ENCODE measurements around the gene CREB5.

DNA sequence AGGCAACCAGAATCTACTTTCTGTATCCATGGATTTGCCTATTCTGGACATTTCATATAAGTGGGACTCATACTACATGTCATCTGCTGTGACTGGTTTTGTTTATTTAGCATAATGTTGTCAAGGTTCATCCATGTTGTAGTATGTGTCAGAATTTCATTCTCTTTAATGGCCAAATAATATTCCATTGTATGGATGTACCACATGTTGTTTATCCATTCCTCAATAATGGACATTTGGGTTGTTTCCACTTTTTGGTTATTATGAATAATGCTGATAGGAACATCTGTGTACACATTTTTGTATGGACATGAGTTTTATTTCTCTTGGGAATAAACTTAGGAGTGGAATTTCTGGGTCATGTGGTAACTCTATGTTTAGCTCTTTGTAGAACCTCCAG lies 133.7 kb downstream of the CREB5 start:
- TF ChIP-seq, protein P1, sequence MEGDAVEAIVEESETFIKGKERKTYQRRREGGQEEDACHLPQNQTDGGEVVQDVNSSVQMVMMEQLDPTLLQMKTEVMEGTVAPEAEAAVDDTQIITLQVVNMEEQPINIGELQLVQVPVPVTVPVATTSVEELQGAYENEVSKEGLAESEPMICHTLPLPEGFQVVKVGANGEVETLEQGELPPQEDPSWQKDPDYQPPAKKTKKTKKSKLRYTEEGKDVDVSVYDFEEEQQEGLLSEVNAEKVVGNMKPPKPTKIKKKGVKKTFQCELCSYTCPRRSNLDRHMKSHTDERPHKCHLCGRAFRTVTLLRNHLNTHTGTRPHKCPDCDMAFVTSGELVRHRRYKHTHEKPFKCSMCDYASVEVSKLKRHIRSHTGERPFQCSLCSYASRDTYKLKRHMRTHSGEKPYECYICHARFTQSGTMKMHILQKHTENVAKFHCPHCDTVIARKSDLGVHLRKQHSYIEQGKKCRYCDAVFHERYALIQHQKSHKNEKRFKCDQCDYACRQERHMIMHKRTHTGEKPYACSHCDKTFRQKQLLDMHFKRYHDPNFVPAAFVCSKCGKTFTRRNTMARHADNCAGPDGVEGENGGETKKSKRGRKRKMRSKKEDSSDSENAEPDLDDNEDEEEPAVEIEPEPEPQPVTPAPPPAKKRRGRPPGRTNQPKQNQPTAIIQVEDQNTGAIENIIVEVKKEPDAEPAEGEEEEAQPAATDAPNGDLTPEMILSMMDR (IDR thresholded peaks at IDR 0.05; ENCODE audit: extremely low read depth in 1 of 2, insufficient read depth in 1 of 2, low read depth in 1 of 2, low read length in 2 of 2) = no peak
- TF ChIP-seq POLR2A (IDR thresholded peaks at IDR 0.05; ENCODE audit: low read depth, low read length) = no peak
- no peak for TF ChIP-seq GATA2 (IDR thresholded peaks at IDR 0.05; ENCODE audit: insufficient read depth, insufficient read length, low read depth, low read length)
- TF ChIP-seq POLR2AphosphoS5 (IDR thresholded peaks at IDR 0.05; ENCODE audit: insufficient read depth, low read depth, low read length) = no peak
- TF ChIP-seq FOS (IDR thresholded peaks at IDR 0.05; ENCODE audit: borderline replicate concordance, insufficient read depth, low read length) = no peak
- TF ChIP-seq JUN (IDR thresholded peaks at IDR 0.05; ENCODE audit: borderline replicate concordance, insufficient read depth, insufficient read length, low read depth) = no peak

Measured in endothelial cell of umbilical vein (primary cell).